ACC112 (cell line): ENCODE measurements around the gene PLCB4.

Source experiments
- H2AFZ ChIP-seq: fragments of 200-600 bp; sonication (generic); one replicate; pipeline ENCODE4 v1.6.0; 2017; ENCODE audit warnings: antibody characterized with exemption, low read length; ENCODE audit not compliant: unreplicated experiment
- H3K27ac ChIP-seq: fragments of 200-600 bp; sonication (generic); 2 replicates; pipeline ENCODE4 v1.5.1; 2014; ENCODE audit warnings: low read depth, mild to moderate bottlenecking, antibody characterized with exemption, low read length, moderate library complexity
- H3K27me3 ChIP-seq: fragments of 200-600 bp; sonication (generic); 2 replicates; pipeline ENCODE4 v1.6.1; 2014; ENCODE audit warnings: mild to moderate bottlenecking, antibody characterized with exemption, low read length, moderate library complexity, mixed read lengths; ENCODE audit not compliant: insufficient read depth
- H3K36me3 ChIP-seq: fragments of 200-600 bp; sonication (generic); 2 replicates; pipeline ENCODE4 v1.6.1; 2016; ENCODE audit warnings: mild to moderate bottlenecking, antibody characterized with exemption, low read length, moderate library complexity, mixed read lengths; ENCODE audit not compliant: insufficient read depth
- H3K4me1 ChIP-seq: fragments of 200-600 bp; sonication (generic); one replicate; pipeline ENCODE4 v1.6.1; 2016; ENCODE audit warnings: low read length, mixed read lengths; ENCODE audit not compliant: insufficient read depth, unreplicated experiment, control insufficient read depth
- H3K4me3 ChIP-seq: fragments of 200-600 bp; sonication (generic); 2 replicates; pipeline ENCODE4 v1.5.1; 2014; ENCODE audit warnings: mild to moderate bottlenecking, low read depth, low read length
- H3K79me2 ChIP-seq: fragments of 200-600 bp; sonication (generic); one replicate; pipeline ENCODE4 v1.6.0; 2016; ENCODE audit warnings: low read length; ENCODE audit not compliant: control insufficient read depth, unreplicated experiment, insufficient read depth

Gene PLCB4

GRCh38 chr20:9059931-9060330, 9.0 kb upstream of the PLCB4 start:
- no peaks in the 10 kb centered on the region for H3K79me2 ChIP-seq
- H2AFZ ChIP-seq: no peak overlapping the region
- no peaks in the 10 kb centered on the region for H3K27me3 ChIP-seq
- no peaks in the 10 kb centered on the region for H3K36me3 ChIP-seq
- no peak overlapping the region for H3K4me3 ChIP-seq
- H3K4me1 ChIP-seq: peaks cover 9% of the 10 kb centered on the region
- no peak overlapping the region for H3K27ac ChIP-seq

GRCh38 chr20:9061434-9061833, 7.5 kb upstream of the PLCB4 start:
- no peaks in the 10 kb centered on the region for H3K79me2 ChIP-seq
- no peaks in the 10 kb centered on the region for H3K27me3 ChIP-seq
- peaks cover 9% of the 10 kb centered on the region for H3K4me1 ChIP-seq
- no peak overlapping the region for H3K4me3 ChIP-seq
- no peak overlapping the region for H3K27ac ChIP-seq
- H2AFZ ChIP-seq: no peak overlapping the region
- H3K36me3 ChIP-seq: no peaks in the 10 kb centered on the region

GRCh38 chr20:9062066-9062465, 6.8 kb upstream of the PLCB4 start:
- H2AFZ ChIP-seq: no peak overlapping the region
- no peaks in the 10 kb centered on the region for H3K79me2 ChIP-seq
- H3K36me3 ChIP-seq: no peaks in the 10 kb centered on the region
- no peak overlapping the region for H3K4me3 ChIP-seq
- H3K4me1 ChIP-seq: peaks cover 9% of the 10 kb centered on the region
- H3K27ac ChIP-seq: no peak overlapping the region
- H3K27me3 ChIP-seq: no peaks in the 10 kb centered on the region

- H2AFZ ChIP-seq: no peak overlapping the region
- peaks cover 3% of the 10 kb centered on the region for H3K4me1 ChIP-seq
- H3K36me3 ChIP-seq: no peaks in the 10 kb centered on the region
- no peak overlapping the region for H3K27ac ChIP-seq
- no peaks in the 10 kb centered on the region for H3K27me3 ChIP-seq
- no peak overlapping the region for H3K4me3 ChIP-seq
- H3K79me2 ChIP-seq: no peaks in the 10 kb centered on the region
Measured at GRCh38 chr20:9066191-9066590, 2.7 kb upstream of the PLCB4 start.

GRCh38 chr20:9068233-9068801, 570 bp upstream of the PLCB4 start:
- H3K4me1 ChIP-seq: peaks cover 8% of the 10 kb centered on the region
- no peak overlapping the region for H3K27ac ChIP-seq
- H3K79me2 ChIP-seq: no peaks in the 10 kb centered on the region
- no peaks in the 10 kb centered on the region for H3K27me3 ChIP-seq
- H3K36me3 ChIP-seq: no peaks in the 10 kb centered on the region
- peak overlapping the region; percentile 86 for H2AFZ ChIP-seq
- peak overlapping the region; percentile 88 for H3K4me3 ChIP-seq

- H3K27ac ChIP-seq: no peak overlapping the region
Measured at GRCh38 chr20:9070304-9070703, 1.4 kb downstream of the PLCB4 start.

GRCh38 chr20:9071976-9072726, 3.3 kb downstream of the PLCB4 start:
- Histone ChIP-seq H3K79me2 (no peaks in the 10 kb centered on the region), H3K4me3 (no peak overlapping the region), H2AFZ (no peak overlapping the region), H3K27me3 (no peaks in the 10 kb centered on the region), H3K27ac (no peak overlapping the region), H3K36me3 (no peaks in the 10 kb centered on the region), H3K4me1 (peaks cover 8% of the 10 kb centered on the region)

More at GRCh38 chr20:9070304-9070703, 1.4 kb downstream of the PLCB4 start:
- H3K36me3 ChIP-seq: no peaks in the 10 kb centered on the region
- H3K27me3 ChIP-seq: no peaks in the 10 kb centered on the region
- H2AFZ ChIP-seq: no peak overlapping the region
- no peaks in the 10 kb centered on the region for H3K79me2 ChIP-seq
- no peak overlapping the region for H3K4me3 ChIP-seq
- H3K4me1 ChIP-seq: peaks cover 8% of the 10 kb centered on the region

- Histone ChIP-seq H3K27me3 (no peaks in the 10 kb centered on the region), H3K79me2 (no peaks in the 10 kb centered on the region), H3K4me3 (no peak overlapping the region), H3K27ac (no peak overlapping the region), H3K36me3 (no peaks in the 10 kb centered on the region), H3K4me1 (peaks cover 8% of the 10 kb centered on the region), H2AFZ (no peak overlapping the region)
Measured at GRCh38 chr20:9072861-9073500, 4.1 kb downstream of the PLCB4 start.

GRCh38 chr20:9075264-9076095, 6.6 kb downstream of the PLCB4 start:
- no peaks in the 10 kb centered on the region for H3K79me2 ChIP-seq
- H3K4me1 ChIP-seq: peaks cover 5% of the 10 kb centered on the region
- no peak overlapping the region for H2AFZ ChIP-seq
- no peak overlapping the region for H3K4me3 ChIP-seq
- H3K27ac ChIP-seq: no peak overlapping the region
- H3K27me3 ChIP-seq: no peaks in the 10 kb centered on the region
- H3K36me3 ChIP-seq: no peaks in the 10 kb centered on the region

GRCh38 chr20:9076440-9076839, 7.6 kb downstream of the PLCB4 start:
- Histone ChIP-seq H3K4me3 (no peak overlapping the region), H3K4me1 (peaks cover 5% of the 10 kb centered on the region), H3K27ac (no peak overlapping the region), H2AFZ (no peak overlapping the region), H3K27me3 (no peaks in the 10 kb centered on the region), H3K36me3 (no peaks in the 10 kb centered on the region), H3K79me2 (no peaks in the 10 kb centered on the region)
